Measurements from ENCODE around the gene FPR2.
A peak's percentile ranks its signal among the peaks of the same experiment; 100 is the strongest.

The FPR2 gene

GRCh38 chr19:51716925-51717324 is 44.1 kb upstream of the FPR2 start:
- no peak for DNase-seq (ENCODE audit: extremely low read depth, low read depth)
- TF ChIP-seq CTCF (IDR thresholded peaks at IDR 0.05; ENCODE audit: low read depth, low read length, missing control alignments): no peak
- no peak overlapping the region for H3K4me3 ChIP-seq (replicated peaks; ENCODE audit: low read depth, low read length)

DNA sequence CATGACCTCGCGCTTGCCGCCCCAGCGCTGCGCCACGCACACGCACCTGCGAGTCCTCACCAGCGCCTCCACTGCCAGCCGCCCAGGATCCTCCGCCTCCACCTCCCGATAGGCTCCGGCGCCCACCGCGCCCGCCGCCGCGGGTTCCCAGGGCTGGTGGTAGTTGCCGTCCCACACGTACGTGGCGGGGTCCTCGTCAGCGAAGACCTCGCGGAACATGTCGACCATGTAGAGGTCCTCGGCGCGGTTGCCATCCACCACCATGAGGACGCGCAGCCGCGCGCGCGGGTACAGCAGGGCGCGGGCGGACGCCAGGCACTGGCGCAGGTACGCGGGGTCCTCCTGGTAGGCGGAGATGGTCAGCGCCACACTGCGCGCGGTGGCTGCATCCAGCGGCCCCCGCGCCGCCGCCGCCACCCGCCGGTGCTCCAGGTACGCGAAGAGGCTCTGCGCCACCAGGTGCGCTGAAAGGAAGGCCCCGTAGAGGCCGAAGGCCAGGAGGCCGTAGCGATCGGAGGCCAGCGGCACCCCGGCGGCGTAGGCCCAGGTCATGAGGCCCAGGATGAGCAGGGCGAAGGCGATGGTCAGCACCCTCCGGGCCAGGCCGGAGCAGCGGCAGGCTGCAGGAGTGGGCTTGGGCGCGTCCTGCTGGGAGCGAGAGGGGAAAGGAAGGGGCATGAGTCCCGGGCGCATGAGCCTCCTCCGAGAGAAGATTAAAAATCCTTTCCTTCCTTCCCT is 41.6 kb upstream of the FPR2 start:
- H3K4me3 ChIP-seq (replicated peaks; ENCODE audit: low read depth, low read length): no peak overlapping the region
- no peak for TF ChIP-seq CTCF (IDR thresholded peaks at IDR 0.05; ENCODE audit: low read depth, low read length, missing control alignments)
- DNase-seq (ENCODE audit: extremely low read depth, low read depth): no peak

DNA sequence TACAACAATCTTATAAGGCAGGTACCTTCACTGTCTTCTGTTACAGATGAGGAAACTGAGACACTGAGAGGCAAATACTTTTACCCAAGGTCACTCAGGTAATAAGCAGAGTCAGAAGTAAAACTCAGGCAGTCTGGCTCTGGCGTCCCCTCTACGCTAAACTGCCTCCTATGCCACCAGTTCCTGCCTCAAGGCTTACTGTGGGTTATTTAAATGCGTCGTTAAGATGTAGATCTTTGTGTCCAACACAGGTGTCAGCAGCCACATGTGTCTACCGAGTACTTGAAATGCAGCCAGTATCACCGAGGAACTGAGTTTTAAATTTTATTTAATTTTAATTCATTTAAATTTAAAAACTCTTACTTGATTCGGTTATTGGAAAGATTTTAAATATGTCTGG is 39.1 kb upstream of the FPR2 start:
- H3K4me3 ChIP-seq (replicated peaks; ENCODE audit: low read depth, low read length): no peak overlapping the region
- DNase-seq (ENCODE audit: extremely low read depth, low read depth): no peak
- TF ChIP-seq CTCF (IDR thresholded peaks at IDR 0.05; ENCODE audit: low read depth, low read length, missing control alignments): no peak

- DNase-seq (ENCODE audit: extremely low read depth, low read depth): no peak
- H3K4me3 ChIP-seq (replicated peaks; ENCODE audit: low read depth, low read length): no peak overlapping the region
- no peak for TF ChIP-seq CTCF (IDR thresholded peaks at IDR 0.05; ENCODE audit: low read depth, low read length, missing control alignments)
Measured at GRCh38 chr19:51722492-51722891, 38.5 kb upstream of the FPR2 start.

DNA sequence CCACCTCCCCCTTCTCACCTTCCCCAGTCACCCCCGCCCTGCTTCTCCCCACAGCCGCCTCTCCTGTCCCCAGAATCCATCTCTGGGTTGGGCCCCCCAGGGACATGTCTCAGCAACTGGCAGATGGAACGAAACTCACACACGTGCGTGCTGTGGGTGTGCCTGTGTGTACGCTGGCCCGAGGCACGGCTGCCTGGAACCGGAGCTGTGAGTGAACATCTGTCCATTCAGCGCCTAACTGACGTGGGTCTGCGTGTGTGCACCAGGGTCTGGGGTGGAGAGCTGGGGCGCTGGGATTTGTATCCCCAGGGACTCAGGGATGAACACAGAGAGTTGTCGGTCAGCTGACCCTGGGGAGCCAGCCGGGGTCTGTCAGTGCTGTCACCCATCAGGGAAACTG is 36.4 kb upstream of the FPR2 start:
- no peak overlapping the region for H3K4me3 ChIP-seq (replicated peaks; ENCODE audit: low read depth, low read length)
- DNase-seq (ENCODE audit: extremely low read depth, low read depth): no peak
- TF ChIP-seq CTCF (IDR thresholded peaks at IDR 0.05; ENCODE audit: low read depth, low read length, missing control alignments): no peak

GRCh38 chr19:51726049-51726448 is 34.9 kb upstream of the FPR2 start:
- no peak for TF ChIP-seq CTCF (IDR thresholded peaks at IDR 0.05; ENCODE audit: low read depth, low read length, missing control alignments)
- H3K4me3 ChIP-seq (replicated peaks; ENCODE audit: low read depth, low read length): no peak overlapping the region
- DNase-seq (ENCODE audit: extremely low read depth, low read depth): peak; percentile 16
